ENCODE results near the gene THSD7A. TPM values are rescaled to one million over a fixed set of nuclear protein-coding genes. Genes with fewer than 3 reads are reported as not detected.

THSD7A gene
- total RNA-seq, result 0.15 and 0.17 TPM in 2 replicates

DNA sequence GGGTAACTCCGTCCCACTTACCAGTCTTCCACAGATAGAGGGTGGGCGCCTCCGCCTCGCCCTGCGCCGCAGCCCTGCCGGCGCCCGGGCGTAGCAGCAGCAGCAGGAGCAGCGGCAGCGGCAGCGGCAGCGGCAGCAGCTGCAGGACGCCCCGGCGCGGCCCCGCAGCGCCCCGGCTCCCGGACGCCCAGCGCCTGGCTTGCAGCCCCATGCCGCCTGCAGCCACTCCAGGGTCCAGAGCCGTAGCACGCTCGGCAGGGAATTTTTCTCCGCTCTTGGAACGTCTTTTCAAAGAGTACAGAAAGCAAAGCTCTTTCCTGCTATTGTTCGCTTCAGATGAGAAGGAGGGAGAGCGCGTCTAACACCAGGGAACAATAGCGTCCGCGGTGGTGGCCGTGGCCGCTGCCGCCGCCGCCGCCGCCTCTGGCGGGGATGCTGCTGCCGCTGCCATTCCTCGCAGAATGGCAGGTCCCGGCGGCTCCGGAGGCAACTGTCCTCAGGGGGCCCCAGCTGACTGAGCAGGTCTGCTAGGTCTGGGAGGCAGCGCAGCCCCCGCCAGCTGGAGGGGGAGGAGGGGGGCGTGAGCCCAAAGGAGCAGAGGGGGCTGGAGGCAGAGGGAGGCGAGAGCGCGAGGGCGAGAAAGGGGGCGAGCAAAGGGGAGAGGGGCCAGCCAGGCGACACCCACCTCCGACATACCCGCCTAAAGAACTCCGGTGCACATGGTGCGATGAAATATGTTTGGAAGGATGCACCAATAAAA lies at the start of gene THSD7A:
Gene THSD7A (minus strand): TSS at position 463 of the 760 bp plus-strand sequence. CDS start 252 bp downstream, at position 211.

All from bronchus fibroblast of lung (primary cell).